ENCODE data around the gene SFN. TPM values are rescaled to one million over a fixed set of nuclear protein-coding genes. Genes with fewer than 3 reads are reported as not detected.

Gene SFN
- total and polyA plus RNA-seq, 2 of the 13 experiments (the other 11 are each of a cell fraction or from before 2014, with no cell fraction given), result 4.3 to 5.6 TPM

- TF ChIP-seq ZNF747 (CRISPR knock-in tag; IDR thresholded peaks at IDR 0.05; ENCODE audit: borderline replicate concordance), result no peak
- no peak; the same call in 1 of the 2 replicates for TF ChIP-seq PHF21A (CRISPR knock-in tag; IDR thresholded peaks at IDR 0.05)
- TF ChIP-seq ZNF460 (CRISPR knock-in tag; IDR thresholded peaks at IDR 0.05; ENCODE audit: borderline replicate concordance), result no peak
- no peak for TF ChIP-seq ZNF609 (CRISPR knock-in tag; IDR thresholded peaks at IDR 0.05; ENCODE audit: borderline replicate concordance)
- TF ChIP-seq, protein P1, sequence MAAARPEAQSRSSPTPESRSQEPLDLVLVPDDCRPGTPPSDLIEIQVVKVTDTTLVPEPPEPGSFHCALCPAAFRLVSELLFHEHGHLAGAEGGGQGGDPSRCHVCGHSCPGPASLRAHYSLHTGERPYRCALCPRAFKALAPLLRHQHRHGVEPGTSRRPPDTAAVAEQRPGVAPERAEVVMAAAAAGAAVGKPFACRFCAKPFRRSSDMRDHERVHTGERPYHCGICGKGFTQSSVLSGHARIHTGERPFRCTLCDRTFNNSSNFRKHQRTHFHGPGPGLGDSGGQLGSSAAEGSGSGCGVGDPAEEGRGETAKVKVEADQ (CRISPR knock-in tag; IDR thresholded peaks at IDR 0.05; ENCODE audit: borderline replicate concordance), result 0 out of 2 replicates have a peak, but pooled peaks have one; percentile 32
- no peak for TF ChIP-seq ZNF496 (CRISPR knock-in tag; IDR thresholded peaks at IDR 0.05; ENCODE audit: insufficient replicate concordance)
- no peak for TF ChIP-seq KLF9 (CRISPR knock-in tag; IDR thresholded peaks at IDR 0.05; ENCODE audit: low read depth)
- TF ChIP-seq NR0B2 (CRISPR knock-in tag; IDR thresholded peaks at IDR 0.05), result no peak
- no peak for TF ChIP-seq HOXA9 (CRISPR knock-in tag; IDR thresholded peaks at IDR 0.05; ENCODE audit: borderline replicate concordance)
- TF ChIP-seq, protein P2, sequence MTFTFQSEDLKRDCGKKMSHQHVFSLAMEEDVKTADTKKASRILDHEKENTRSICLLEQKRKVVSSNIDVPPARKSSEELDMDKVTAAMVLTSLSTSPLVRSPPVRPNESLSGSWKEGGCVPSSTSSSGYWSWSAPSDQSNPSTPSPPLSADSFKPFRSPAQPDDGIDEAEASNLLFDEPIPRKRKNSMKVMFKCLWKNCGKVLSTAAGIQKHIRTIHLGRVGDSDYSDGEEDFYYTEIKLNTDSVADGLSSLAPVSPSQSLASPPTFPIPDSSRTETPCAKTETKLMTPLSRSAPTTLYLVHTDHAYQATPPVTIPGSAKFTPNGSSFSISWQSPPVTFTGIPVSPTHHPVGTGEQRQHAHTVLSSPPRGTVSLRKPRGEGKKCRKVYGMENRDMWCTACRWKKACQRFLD (CRISPR knock-in tag; IDR thresholded peaks at IDR 0.05; ENCODE audit: borderline replicate concordance), result no peak
- TF ChIP-seq ZNF773 (CRISPR knock-in tag; IDR thresholded peaks at IDR 0.05; ENCODE audit: borderline replicate concordance), result no peak
- no peak for TF ChIP-seq CREB1 (IDR thresholded peaks at IDR 0.05)
- TF ChIP-seq CREB1 (CRISPR knock-in tag; IDR thresholded peaks at IDR 0.05), result peak; percentile 73
- TF ChIP-seq PRDM10 (CRISPR knock-in tag; IDR thresholded peaks at IDR 0.05; ENCODE audit: low read depth), result no peak
- TF ChIP-seq SALL1 (CRISPR knock-in tag; IDR thresholded peaks at IDR 0.05), result peak; percentile 43; the same call in 1 of the 2 replicates
- TF ChIP-seq BRCA1 (CRISPR knock-in tag; IDR thresholded peaks at IDR 0.05), result no peak
These were observed at the start of gene SFN (continued) for GRCh38 chr1:26862781-26863684.

All from HepG2 (cell line).